Peyer's patch (tissue), 4 donors: Measurements from ENCODE around the gene TMEM131L. TPM values are rescaled to one million over a fixed set of nuclear protein-coding genes. Genes with fewer than 3 reads are reported as not detected.

Experiments
- DNase-seq, 3 donors: peaks; one replicate each; pipeline ENCODE4 v3.0.0-alpha.2; 2017 to 2019
- H3K27ac ChIP-seq, 4 donors: fragments of 200-600 bp; sonication (generic); one replicate each; pipeline ENCODE4 v1.5.1; 2016 to 2019
- H3K27me3 ChIP-seq, 2 donors: fragments of 200-600 bp; sonication (generic); one replicate each; pipeline ENCODE4 v1.5.1; 2019
- H3K36me3 ChIP-seq, 3 donors: fragments of 200-600 bp; sonication (generic); one replicate each; pipeline ENCODE4 v1.5.1; 2016 to 2019
- H3K4me1 ChIP-seq, 4 donors: fragments of 200-600 bp; sonication (generic); one replicate each; pipeline ENCODE4 v1.5.1; 2016 to 2019
- H3K4me3 ChIP-seq, 4 donors: fragments of 200-600 bp; sonication (generic); 1 replicate in 3 of 4; 2 replicates in 1 of 4; pipeline ENCODE4 v1.5.1; 2016 to 2019; ENCODE audit warnings: mild to moderate bottlenecking in 1 of 4
- H3K9me3 ChIP-seq, 4 donors: fragments of 200-600 bp; sonication (generic); one replicate each; pipeline ENCODE4 v1.5.1; 2016 to 2019; ENCODE audit warnings: mild to moderate bottlenecking in 1 of 4
- POLR2A ChIP-seq, 2 donors: fragments of 450-650 bp; IDR thresholded peaks; one replicate each; pipeline ENCODE4 v1.5.1; 2017; ENCODE audit warnings: antibody characterized with exemption in 2 of 2, mild to moderate bottlenecking in 2 of 2, moderate library complexity in 2 of 2
- total RNA-seq, 4 donors: library from RNA; depleted of rRNA; stranded (reverse); fragments of >200 nt; gene quantifications; one replicate each; pipeline ENCODE4 v1.1.0, GENCODE V29; 2016
- TF ChIP-seq, protein P1 (sequence below), 6 experiments: fragments of 450-650 bp in 4 of 6; fragments of 200-600 bp in 2 of 6; sonication (generic) in 1 of 6; IDR thresholded peaks; one replicate each; pipeline ENCODE4 v1.5.1; 2017 to 2019; ENCODE audit warnings: antibody characterized with exemption in 6 of 6, mild to moderate bottlenecking in 3 of 6, moderate library complexity in 1 of 6

Gene TMEM131L
- total RNA-seq, 4 donors from 2014 or later, result 5.2 to 54.5 (median 7.0) TPM

DNA sequence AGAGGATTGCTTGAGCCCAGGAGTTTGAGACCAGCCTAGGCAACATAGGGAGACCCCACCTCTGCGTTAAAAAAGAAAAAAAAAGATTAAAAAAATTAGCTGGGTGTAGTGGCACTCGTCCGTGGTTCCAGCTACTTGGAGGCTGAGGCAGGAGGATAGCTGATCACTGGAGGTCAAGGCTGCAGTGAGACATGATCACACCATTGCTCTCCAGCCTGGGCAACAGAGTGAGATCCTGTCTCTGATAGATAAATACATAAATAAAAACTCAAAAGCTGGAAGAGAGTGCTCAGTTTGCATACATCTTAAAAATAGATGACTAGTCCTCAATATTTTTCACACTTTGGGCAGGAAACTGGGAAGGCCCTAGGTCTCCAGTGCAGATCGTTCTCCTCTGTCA, 54.1 kb downstream of the TMEM131L start:
- peak overlapping the region in 1 of 4 donors; percentile 72 for H3K27ac ChIP-seq
- peaks cover 4 to 39% (median 16%) of the 10 kb centered on the region in 4 donors for H3K4me1 ChIP-seq
- DNase-seq, result no peak

DNA sequence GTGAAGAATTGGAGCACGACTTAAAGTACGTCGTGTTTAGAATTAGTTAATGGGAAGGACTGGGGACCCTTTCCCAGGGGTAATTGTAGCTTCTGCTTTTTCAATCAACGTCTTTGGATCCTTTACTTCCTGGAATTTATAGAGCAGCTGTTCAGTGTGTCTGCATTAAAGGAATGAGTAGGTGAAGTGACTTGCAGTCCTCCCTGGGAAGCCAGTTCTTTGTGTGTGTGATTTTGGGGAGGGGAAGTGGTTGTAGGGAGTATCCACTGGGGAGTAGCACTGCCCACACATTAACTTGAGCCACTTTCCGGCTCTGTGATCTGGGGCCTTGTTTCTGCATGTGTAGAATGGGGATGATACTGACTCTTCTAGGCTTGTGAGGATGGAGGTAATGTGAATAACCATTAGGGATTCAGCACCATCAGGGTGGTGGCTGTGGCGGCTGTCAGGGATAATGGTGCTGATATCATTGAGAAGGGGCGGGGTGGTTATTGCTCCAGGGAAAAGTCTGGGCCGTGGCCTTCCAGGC, 54.7 kb downstream of the TMEM131L start:
- Histone ChIP-seq H3K9me3 (no peaks in the 10 kb centered on the region), H3K27me3 (no peaks in the 10 kb centered on the region), H3K36me3 (no peaks in the 10 kb centered on the region), H3K4me1 (peaks cover 4 to 39% (median 16%) of the 10 kb centered on the region in 4 donors), H3K27ac (peak overlapping the region in 2 of 4 donors; percentile 10 to 72), H3K4me3 (no peak overlapping the region)
- no peak for TF ChIP-seq POLR2A (IDR thresholded peaks at IDR 0.05)
- TF ChIP-seq, protein P1, sequence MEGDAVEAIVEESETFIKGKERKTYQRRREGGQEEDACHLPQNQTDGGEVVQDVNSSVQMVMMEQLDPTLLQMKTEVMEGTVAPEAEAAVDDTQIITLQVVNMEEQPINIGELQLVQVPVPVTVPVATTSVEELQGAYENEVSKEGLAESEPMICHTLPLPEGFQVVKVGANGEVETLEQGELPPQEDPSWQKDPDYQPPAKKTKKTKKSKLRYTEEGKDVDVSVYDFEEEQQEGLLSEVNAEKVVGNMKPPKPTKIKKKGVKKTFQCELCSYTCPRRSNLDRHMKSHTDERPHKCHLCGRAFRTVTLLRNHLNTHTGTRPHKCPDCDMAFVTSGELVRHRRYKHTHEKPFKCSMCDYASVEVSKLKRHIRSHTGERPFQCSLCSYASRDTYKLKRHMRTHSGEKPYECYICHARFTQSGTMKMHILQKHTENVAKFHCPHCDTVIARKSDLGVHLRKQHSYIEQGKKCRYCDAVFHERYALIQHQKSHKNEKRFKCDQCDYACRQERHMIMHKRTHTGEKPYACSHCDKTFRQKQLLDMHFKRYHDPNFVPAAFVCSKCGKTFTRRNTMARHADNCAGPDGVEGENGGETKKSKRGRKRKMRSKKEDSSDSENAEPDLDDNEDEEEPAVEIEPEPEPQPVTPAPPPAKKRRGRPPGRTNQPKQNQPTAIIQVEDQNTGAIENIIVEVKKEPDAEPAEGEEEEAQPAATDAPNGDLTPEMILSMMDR (IDR thresholded peaks at IDR 0.05), result no peak
- no peak for DNase-seq

More for the DNA sequence above, 54.1 kb downstream of the TMEM131L start:
- no peaks in the 10 kb centered on the region for H3K36me3 ChIP-seq
- TF ChIP-seq, protein P1 (IDR thresholded peaks at IDR 0.05), result no peak
- TF ChIP-seq POLR2A (IDR thresholded peaks at IDR 0.05), result no peak
- H3K27me3 ChIP-seq, result no peaks in the 10 kb centered on the region
- H3K4me3 ChIP-seq, result no peak overlapping the region
- no peaks in the 10 kb centered on the region for H3K9me3 ChIP-seq

DNA sequence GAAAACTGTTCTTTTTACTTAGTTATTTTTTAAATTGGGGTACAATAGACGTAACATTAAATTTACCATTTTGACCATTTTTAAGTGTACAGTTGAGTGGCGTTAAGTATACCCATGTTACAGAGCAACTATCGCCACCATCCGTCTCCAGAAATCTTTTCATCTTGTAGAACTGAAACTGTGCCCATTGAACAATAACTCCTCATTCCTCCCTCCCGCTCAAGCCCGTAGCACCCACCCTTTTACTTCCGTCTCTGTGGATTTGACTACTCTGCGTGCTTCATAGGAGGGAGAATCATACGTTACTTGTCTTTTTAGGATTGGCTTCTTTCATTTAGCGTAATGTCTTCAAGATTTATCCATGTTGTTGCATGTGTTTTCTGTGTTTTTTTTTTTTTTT, 55.3 kb downstream of the TMEM131L start:
- H3K36me3 ChIP-seq, result no peaks in the 10 kb centered on the region
- DNase-seq, result peak in 1 of 3 donors; percentile 49
- no peaks in the 10 kb centered on the region for H3K27me3 ChIP-seq
- peaks cover 4 to 39% (median 16%) of the 10 kb centered on the region in 4 donors for H3K4me1 ChIP-seq
- TF ChIP-seq POLR2A (IDR thresholded peaks at IDR 0.05), result no peak
- TF ChIP-seq, protein P1 (IDR thresholded peaks at IDR 0.05), result no peak
- H3K4me3 ChIP-seq, result no peak overlapping the region
- H3K27ac ChIP-seq, result peak overlapping the region in 3 of 4 donors; percentile 10 to 72 (median 24)
- H3K9me3 ChIP-seq, result no peaks in the 10 kb centered on the region

DNA sequence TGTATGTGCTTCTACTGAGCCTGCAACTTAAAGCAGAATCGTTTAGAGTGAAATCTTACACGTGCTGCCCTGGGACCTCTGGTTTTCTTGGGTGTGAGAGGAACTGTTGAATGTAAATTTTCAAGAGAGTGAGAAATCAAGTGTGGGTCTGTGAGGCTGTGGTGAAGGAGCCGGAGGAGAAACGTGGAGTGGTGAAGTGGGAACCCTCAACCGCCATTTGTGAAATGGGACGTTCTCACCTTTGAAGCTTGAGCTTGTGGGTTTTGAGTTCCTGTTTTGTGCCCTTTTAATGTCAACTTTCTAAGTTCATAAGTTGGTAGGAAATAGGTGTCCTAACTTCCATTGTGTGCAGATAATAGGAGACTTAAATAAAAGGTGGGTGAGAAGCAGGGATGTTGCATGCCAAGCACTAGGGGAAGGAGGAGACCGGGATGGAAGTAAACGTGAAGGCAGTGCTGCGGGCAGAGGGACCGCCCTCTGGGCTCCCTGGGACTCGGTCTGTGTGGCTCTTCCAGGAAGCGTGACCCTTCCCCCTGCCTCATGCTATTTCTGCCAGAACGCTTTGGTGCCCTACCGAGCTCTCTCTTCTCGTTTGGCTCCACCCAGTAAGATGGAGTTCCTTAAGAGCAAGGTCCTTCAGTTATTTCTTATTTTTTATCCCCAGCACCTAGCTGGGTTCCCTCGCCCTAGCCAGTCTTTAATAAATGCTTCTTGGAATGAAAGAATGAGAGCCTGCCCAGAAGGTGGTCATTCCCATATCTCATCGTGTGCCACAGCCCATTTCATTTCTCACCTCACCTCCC, 56.0 kb downstream of the TMEM131L start:
- peaks cover 4 to 39% (median 16%) of the 10 kb centered on the region in 4 donors for H3K4me1 ChIP-seq
- no peaks in the 10 kb centered on the region for H3K27me3 ChIP-seq
- peak overlapping the region; percentile 16 to 72 (median 24) for H3K27ac ChIP-seq
- H3K4me3 ChIP-seq, result no peak overlapping the region
- H3K9me3 ChIP-seq, result no peaks in the 10 kb centered on the region
- TF ChIP-seq, protein P1 (IDR thresholded peaks at IDR 0.05), result no peak
- TF ChIP-seq POLR2A (IDR thresholded peaks at IDR 0.05), result no peak
- DNase-seq, result peak in 2 of 3 donors; percentile 58 to 76
- H3K36me3 ChIP-seq, result no peaks in the 10 kb centered on the region

DNA sequence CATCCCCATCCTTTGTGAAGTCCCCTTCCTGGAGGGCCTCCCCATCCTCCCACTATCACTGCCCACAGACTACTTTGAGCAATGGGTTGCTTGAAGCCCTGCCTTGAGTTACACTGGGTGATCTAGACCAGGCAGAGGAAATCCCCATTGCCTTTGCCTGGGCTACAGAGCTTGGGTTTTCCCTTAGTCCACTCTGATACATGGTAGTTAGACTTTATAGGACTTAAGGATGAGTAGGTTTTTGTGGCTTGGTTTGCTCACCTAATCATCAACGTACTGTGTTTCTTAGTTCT, 56.6 kb downstream of the TMEM131L start:
- peak overlapping the region; percentile 16 to 72 (median 24) for H3K27ac ChIP-seq
- H3K4me1 ChIP-seq, result peaks cover 4 to 39% (median 16%) of the 10 kb centered on the region in 4 donors
- no peaks in the 10 kb centered on the region for H3K27me3 ChIP-seq
- no peak overlapping the region for H3K4me3 ChIP-seq
- H3K36me3 ChIP-seq, result no peaks in the 10 kb centered on the region
- no peak for DNase-seq
- TF ChIP-seq, protein P1 (IDR thresholded peaks at IDR 0.05), result no peak
- TF ChIP-seq POLR2A (IDR thresholded peaks at IDR 0.05), result no peak
- no peaks in the 10 kb centered on the region for H3K9me3 ChIP-seq
